RWPE2 (cell line): ENCODE results near the gene PDYN.
A peak's percentile ranks its signal among the peaks of the same experiment; 100 is the strongest.

Experiments used
- ATAC-seq: fragments of 200-7000 bp; cut with Tn5 transposase; 3 replicates; pipeline ENCODE4 v1.9.1; 2021; ENCODE audit warnings: low read depth
- DNase-seq: peaks from one replicate; pipeline ENCODE4 v3.0.0-alpha.2; 2020; ENCODE audit warnings: low spot score
- H3K27ac ChIP-seq: fragments of 450-650 bp; 2 replicates; pipeline ENCODE4 v1.5.1; 2017; ENCODE audit warnings: mild to moderate bottlenecking; ENCODE audit not compliant: poor library complexity, severe bottlenecking
- H3K27me3 ChIP-seq: fragments of 250-450 bp; sonication (Bioruptor Pico); 2 replicates; pipeline ENCODE4 v1.5.1; 2021; ENCODE audit warnings: mild to moderate bottlenecking, moderate library complexity; ENCODE audit not compliant: insufficient read depth, poor library complexity, severe bottlenecking
- H3K36me3 ChIP-seq: fragments of 250-450 bp; sonication (Bioruptor Pico); 2 replicates; pipeline ENCODE4 v1.5.1; 2020; ENCODE audit warnings: low read depth, mild to moderate bottlenecking, moderate library complexity
- H3K4me1 ChIP-seq: fragments of 250-450 bp; sonication (Bioruptor Pico); 2 replicates; pipeline ENCODE4 v1.5.1; 2021; ENCODE audit warnings: mild to moderate bottlenecking, moderate library complexity; ENCODE audit not compliant: insufficient read depth, poor library complexity, severe bottlenecking
- H3K4me3 ChIP-seq: fragments of 250-450 bp; sonication (Bioruptor Pico); 2 replicates; pipeline ENCODE4 v1.5.1; 2021; ENCODE audit warnings: mild to moderate bottlenecking, moderate library complexity; ENCODE audit not compliant: severe bottlenecking
- H3K9me3 ChIP-seq: fragments of 250-450 bp; sonication (Bioruptor Pico); 2 replicates; pipeline ENCODE4 v1.5.1; 2021; ENCODE audit warnings: mild to moderate bottlenecking, moderate library complexity; ENCODE audit not compliant: severe bottlenecking
- CTCF ChIP-seq: fragments of 450-650 bp; IDR thresholded peaks from one replicate; pipeline ENCODE4 v1.5.1; 2017; ENCODE audit warnings: mild to moderate bottlenecking, moderate library complexity; ENCODE audit not compliant: poor library complexity, severe bottlenecking

PDYN gene

GRCh38 chr20:1937316-1937976 lies 56.4 kb downstream of the PDYN start:
- no peak for DNase-seq
- no peak for ATAC-seq
- no peaks in the 10 kb centered on the region for H3K36me3 ChIP-seq
- no peak overlapping the region for H3K4me3 ChIP-seq
- H3K27ac ChIP-seq, result no peak overlapping the region
- no peaks in the 10 kb centered on the region for H3K27me3 ChIP-seq
- H3K4me1 ChIP-seq, result peaks cover 11% of the 10 kb centered on the region
- no peaks in the 10 kb centered on the region for H3K9me3 ChIP-seq
- no peak for TF ChIP-seq CTCF

- no peak overlapping the region for H3K27ac ChIP-seq
- H3K4me3 ChIP-seq, result no peak overlapping the region
- ATAC-seq (no peak), DNase-seq (no peak)
- no peaks in the 10 kb centered on the region for H3K27me3 ChIP-seq
- H3K4me1 ChIP-seq, result peaks cover 5% of the 10 kb centered on the region
- H3K9me3 ChIP-seq, result no peaks in the 10 kb centered on the region
- no peak for TF ChIP-seq CTCF
- H3K36me3 ChIP-seq, result no peaks in the 10 kb centered on the region
These were observed 58.0 kb downstream of the PDYN start for GRCh38 chr20:1935696-1936366.

- H3K4me3 ChIP-seq, result no peak overlapping the region
- peaks cover 5% of the 10 kb centered on the region for H3K4me1 ChIP-seq
- H3K9me3 ChIP-seq, result no peaks in the 10 kb centered on the region
- TF ChIP-seq CTCF, result no peak
- ATAC-seq, result peak; percentile 86
- no peaks in the 10 kb centered on the region for H3K36me3 ChIP-seq
- H3K27ac ChIP-seq, result no peak overlapping the region
- H3K27me3 ChIP-seq, result no peaks in the 10 kb centered on the region
- DNase-seq, result no peak
These were observed 58.9 kb downstream of the PDYN start for GRCh38 chr20:1934721-1935573.

- H3K27ac ChIP-seq, result no peak overlapping the region
- H3K9me3 ChIP-seq, result no peaks in the 10 kb centered on the region
- H3K4me3 ChIP-seq, result no peak overlapping the region
- H3K27me3 ChIP-seq, result no peaks in the 10 kb centered on the region
- no peak for TF ChIP-seq CTCF
- ATAC-seq, result no peak
- DNase-seq, result no peak
- peaks cover 5% of the 10 kb centered on the region for H3K4me1 ChIP-seq
- H3K36me3 ChIP-seq, result no peaks in the 10 kb centered on the region
These were observed 59.7 kb downstream of the PDYN start for GRCh38 chr20:1934156-1934555.
